ENCODE results near the gene PYGO2. TPM values are rescaled to one million over a fixed set of nuclear protein-coding genes. Genes with fewer than 3 reads are reported as not detected.
A peak's percentile ranks its signal among the peaks of the same experiment; 100 is the strongest.

PYGO2 gene
- total RNA-seq, 1 donor from 2014 or later = 7.4 TPM

DNA sequence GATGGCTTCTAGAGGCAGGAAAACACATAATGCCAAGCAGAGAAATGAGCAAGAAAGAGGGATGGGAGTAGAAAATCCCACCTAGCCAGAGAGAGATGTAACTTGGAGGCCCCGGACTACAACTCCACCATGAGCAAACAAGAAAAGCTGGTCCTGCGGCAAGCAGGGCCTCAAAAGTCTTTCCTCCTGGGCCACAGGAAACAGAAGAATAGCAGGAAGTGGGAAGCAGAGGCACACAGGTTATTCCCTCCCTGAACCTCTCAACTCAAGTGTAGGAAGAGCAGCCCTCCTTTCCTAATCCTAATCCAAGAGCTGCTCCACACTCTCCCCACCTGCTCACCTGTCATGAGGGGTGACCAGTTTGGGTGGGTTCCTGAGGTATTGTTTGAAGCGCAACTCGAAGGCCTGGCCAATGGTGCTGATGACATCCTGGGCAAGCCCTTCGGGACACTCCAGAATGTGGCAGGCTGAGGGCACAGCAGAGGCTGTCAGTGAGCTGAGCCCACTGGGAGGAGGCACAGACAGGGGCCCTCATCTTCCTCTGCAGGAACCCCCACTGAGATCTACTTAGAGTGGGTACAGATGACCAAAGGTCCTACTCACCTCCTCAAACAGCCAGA is 5.9 kb upstream of the PYGO2 start:
- Histone ChIP-seq H3K27me3 (ENCODE audit: control insufficient read depth, insufficient read depth, low read length) (no peaks in the 10 kb centered on the region), H3K36me3 (ENCODE audit: control insufficient read depth, insufficient read depth, low read length) (peaks cover 43% of the 10 kb centered on the region), H3K4me3 (ENCODE audit: low read depth, low read length) (peak overlapping the region; percentile 2)
- TF ChIP-seq, protein P1, sequence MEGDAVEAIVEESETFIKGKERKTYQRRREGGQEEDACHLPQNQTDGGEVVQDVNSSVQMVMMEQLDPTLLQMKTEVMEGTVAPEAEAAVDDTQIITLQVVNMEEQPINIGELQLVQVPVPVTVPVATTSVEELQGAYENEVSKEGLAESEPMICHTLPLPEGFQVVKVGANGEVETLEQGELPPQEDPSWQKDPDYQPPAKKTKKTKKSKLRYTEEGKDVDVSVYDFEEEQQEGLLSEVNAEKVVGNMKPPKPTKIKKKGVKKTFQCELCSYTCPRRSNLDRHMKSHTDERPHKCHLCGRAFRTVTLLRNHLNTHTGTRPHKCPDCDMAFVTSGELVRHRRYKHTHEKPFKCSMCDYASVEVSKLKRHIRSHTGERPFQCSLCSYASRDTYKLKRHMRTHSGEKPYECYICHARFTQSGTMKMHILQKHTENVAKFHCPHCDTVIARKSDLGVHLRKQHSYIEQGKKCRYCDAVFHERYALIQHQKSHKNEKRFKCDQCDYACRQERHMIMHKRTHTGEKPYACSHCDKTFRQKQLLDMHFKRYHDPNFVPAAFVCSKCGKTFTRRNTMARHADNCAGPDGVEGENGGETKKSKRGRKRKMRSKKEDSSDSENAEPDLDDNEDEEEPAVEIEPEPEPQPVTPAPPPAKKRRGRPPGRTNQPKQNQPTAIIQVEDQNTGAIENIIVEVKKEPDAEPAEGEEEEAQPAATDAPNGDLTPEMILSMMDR (IDR thresholded peaks at IDR 0.05; ENCODE audit: insufficient read depth, low read length, severe bottlenecking) = no peak
- FAIRE-seq (no peak), DNase-seq (ENCODE audit: low read depth) (no peak)

DNA sequence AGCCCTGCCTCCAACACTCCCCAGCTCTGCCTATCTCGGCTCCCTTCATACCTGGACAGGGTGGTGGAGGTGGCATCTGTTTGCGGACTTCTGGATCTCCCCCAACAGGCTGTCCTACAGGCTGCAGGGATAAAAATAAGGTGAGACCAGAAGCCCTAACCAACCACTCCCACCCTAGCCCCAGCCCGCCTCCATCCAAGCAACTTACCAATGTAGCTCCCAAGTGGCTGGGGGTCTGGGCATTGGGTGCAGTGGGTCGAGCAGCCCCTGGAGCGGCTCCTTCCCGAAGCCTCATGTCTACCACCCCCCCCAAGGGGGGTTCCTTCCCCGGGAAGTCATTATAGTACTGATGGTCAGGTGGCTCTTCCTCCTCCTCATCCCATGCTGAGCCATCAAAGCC is 4.5 kb upstream of the PYGO2 start:
- DNase-seq (ENCODE audit: low read depth) = no peak
- TF ChIP-seq, protein P1 (IDR thresholded peaks at IDR 0.05; ENCODE audit: insufficient read depth, low read length, severe bottlenecking) = no peak
- no peak overlapping the region for H3K4me3 ChIP-seq (ENCODE audit: low read depth, low read length)
- peaks cover 43% of the 10 kb centered on the region for H3K36me3 ChIP-seq (ENCODE audit: control insufficient read depth, insufficient read depth, low read length)
- H3K27me3 ChIP-seq (ENCODE audit: control insufficient read depth, insufficient read depth, low read length) = no peaks in the 10 kb centered on the region
- FAIRE-seq = no peak

DNA sequence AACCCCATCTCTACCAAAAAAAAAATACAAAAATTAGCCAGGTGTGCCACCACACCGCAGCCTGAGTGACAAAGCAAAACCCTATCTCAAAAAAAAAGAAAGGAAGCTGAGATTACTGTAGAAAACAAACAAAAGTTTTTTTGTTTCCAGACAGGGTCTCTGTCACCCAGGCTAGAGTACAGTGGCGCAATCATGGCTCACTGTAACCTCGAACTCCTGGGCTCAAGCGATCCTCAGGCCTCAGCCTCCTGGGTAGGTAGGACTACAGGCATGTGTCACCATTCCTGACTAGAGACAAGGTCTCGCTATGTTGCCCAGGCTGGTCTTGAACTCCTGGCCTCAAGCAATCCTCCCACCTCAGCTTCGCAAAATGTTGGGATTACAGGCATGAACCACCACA is 2.8 kb upstream of the PYGO2 start:
- Histone ChIP-seq H3K27me3 (ENCODE audit: control insufficient read depth, insufficient read depth, low read length) (no peaks in the 10 kb centered on the region), H3K4me3 (ENCODE audit: low read depth, low read length) (no peak overlapping the region), H3K36me3 (ENCODE audit: control insufficient read depth, insufficient read depth, low read length) (peaks cover 41% of the 10 kb centered on the region)
- FAIRE-seq (no peak), DNase-seq (ENCODE audit: low read depth) (no peak)
- TF ChIP-seq, protein P1 (IDR thresholded peaks at IDR 0.05; ENCODE audit: insufficient read depth, low read length, severe bottlenecking) = no peak

DNA sequence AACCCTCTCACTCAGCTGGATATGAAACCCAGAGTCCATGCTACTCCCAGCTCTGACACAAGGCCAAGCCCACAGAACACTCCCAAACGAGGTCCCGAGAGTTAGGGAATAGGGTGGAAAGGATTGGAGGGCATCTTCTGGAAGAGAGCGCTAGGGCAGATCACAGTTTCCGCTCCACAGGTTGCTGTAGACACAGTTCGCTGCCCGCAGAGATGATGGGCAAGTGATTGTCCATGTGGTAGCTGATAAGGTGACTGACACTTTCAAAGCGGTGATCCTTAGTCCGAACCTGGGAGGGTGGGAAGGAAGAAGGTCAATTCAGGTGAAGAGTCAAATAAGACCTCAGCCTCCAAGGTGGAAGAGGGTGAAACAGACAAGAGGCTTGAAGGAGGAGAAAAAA is 2.1 kb upstream of the PYGO2 start:
- Histone ChIP-seq H3K36me3 (ENCODE audit: control insufficient read depth, insufficient read depth, low read length) (peaks cover 40% of the 10 kb centered on the region), H3K4me3 (ENCODE audit: low read depth, low read length) (no peak overlapping the region), H3K27me3 (ENCODE audit: control insufficient read depth, insufficient read depth, low read length) (no peaks in the 10 kb centered on the region)
- no peak for FAIRE-seq
- TF ChIP-seq, protein P1 (IDR thresholded peaks at IDR 0.05; ENCODE audit: insufficient read depth, low read length, severe bottlenecking) = no peak
- DNase-seq (ENCODE audit: low read depth) = no peak

DNA sequence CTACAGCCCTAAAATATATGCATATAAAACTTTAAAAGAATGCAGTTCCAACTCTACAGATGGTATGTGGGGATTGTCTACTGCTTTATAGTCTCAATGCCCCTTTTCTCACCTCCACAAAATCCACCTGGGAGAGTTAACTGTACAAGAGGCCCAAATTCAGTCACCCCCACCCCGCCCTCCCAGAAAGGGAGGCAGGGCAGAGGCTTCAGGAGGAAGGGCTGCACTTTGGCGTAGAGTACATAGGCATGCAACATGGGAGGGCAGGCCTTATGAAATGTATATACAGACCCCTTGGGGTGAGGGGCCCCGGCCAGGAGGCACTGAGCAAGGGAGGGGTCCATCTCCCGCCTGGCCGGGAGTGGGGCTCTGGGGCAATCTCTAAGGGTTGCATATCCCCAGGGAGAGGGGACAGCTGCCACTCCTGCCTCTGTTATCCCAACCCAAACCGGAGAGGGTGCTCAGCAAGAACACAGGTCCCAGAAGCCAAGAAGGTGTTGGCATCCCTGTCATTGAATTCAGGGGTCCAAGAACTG is 1.3 kb upstream of the PYGO2 start:
- H3K4me3 ChIP-seq (ENCODE audit: low read depth, low read length) = no peak overlapping the region
- H3K36me3 ChIP-seq (ENCODE audit: control insufficient read depth, insufficient read depth, low read length) = peaks cover 36% of the 10 kb centered on the region
- H3K27me3 ChIP-seq (ENCODE audit: control insufficient read depth, insufficient read depth, low read length) = no peaks in the 10 kb centered on the region
- DNase-seq (ENCODE audit: low read depth) (no peak), FAIRE-seq (no peak)
- TF ChIP-seq, protein P1 (IDR thresholded peaks at IDR 0.05; ENCODE audit: insufficient read depth, low read length, severe bottlenecking) = no peak
